ENCODE data around the gene APCDD1L.

Gene APCDD1L

GRCh38 chr20:58438970-58439808 is 76.0 kb downstream of the APCDD1L start:
- no peak overlapping the region for H3K27ac ChIP-seq (replicated peaks)

GRCh38 chr20:58436868-58437645 is 78.1 kb downstream of the APCDD1L start:
- Histone ChIP-seq H3K27me3 (ENCODE audit: insufficient read depth, poor library complexity, severe bottlenecking) (no peaks in the 10 kb centered on the region), H3K27ac (replicated peaks) (no peak overlapping the region), H3K4me3 (replicated peaks; ENCODE audit: insufficient read depth, low read length) (no peak overlapping the region)
- no peak for TF ChIP-seq REST (IDR thresholded peaks at IDR 0.05; ENCODE audit: insufficient replicate concordance, low read depth)
- TF ChIP-seq GABPA (IDR thresholded peaks at IDR 0.05; ENCODE audit: low read depth) = no peak
- TF ChIP-seq CTCF (IDR thresholded peaks at IDR 0.05; ENCODE audit: insufficient read depth, low read length) = no peak
- TF ChIP-seq POLR2AphosphoS5 (IDR thresholded peaks at IDR 0.05; ENCODE audit: low read depth) = no peak
- no peak for TF ChIP-seq SPI1 (IDR thresholded peaks at IDR 0.05; ENCODE audit: borderline replicate concordance, low read depth)
- DNase-seq (ENCODE audit: low read depth in 1 of 2, low spot score in 1 of 2) = no peak

More at GRCh38 chr20:58438970-58439808, 76.0 kb downstream of the APCDD1L start:
- Histone ChIP-seq H3K4me3 (replicated peaks; ENCODE audit: insufficient read depth, low read length) (no peak overlapping the region), H3K27me3 (ENCODE audit: insufficient read depth, poor library complexity, severe bottlenecking) (no peaks in the 10 kb centered on the region)
- DNase-seq (ENCODE audit: low read depth in 1 of 2, low spot score in 1 of 2) = no peak
- no peak for TF ChIP-seq POLR2AphosphoS5 (IDR thresholded peaks at IDR 0.05; ENCODE audit: low read depth)
- no peak for TF ChIP-seq SPI1 (IDR thresholded peaks at IDR 0.05; ENCODE audit: borderline replicate concordance, low read depth)
- no peak for TF ChIP-seq REST (IDR thresholded peaks at IDR 0.05; ENCODE audit: insufficient replicate concordance, low read depth)
- no peak for TF ChIP-seq GABPA (IDR thresholded peaks at IDR 0.05; ENCODE audit: low read depth)
- TF ChIP-seq CTCF (IDR thresholded peaks at IDR 0.05; ENCODE audit: insufficient read depth, low read length) = no peak

- no peak for TF ChIP-seq REST (IDR thresholded peaks at IDR 0.05; ENCODE audit: insufficient replicate concordance, low read depth)
- TF ChIP-seq SPI1 (IDR thresholded peaks at IDR 0.05; ENCODE audit: borderline replicate concordance, low read depth) = no peak
- no peak for TF ChIP-seq CTCF (IDR thresholded peaks at IDR 0.05; ENCODE audit: insufficient read depth, low read length)
- TF ChIP-seq GABPA (IDR thresholded peaks at IDR 0.05; ENCODE audit: low read depth) = no peak
- no peak for TF ChIP-seq POLR2AphosphoS5 (IDR thresholded peaks at IDR 0.05; ENCODE audit: low read depth)
- no peaks in the 10 kb centered on the region for H3K27me3 ChIP-seq (ENCODE audit: insufficient read depth, poor library complexity, severe bottlenecking)
- H3K4me3 ChIP-seq (replicated peaks; ENCODE audit: insufficient read depth, low read length) = no peak overlapping the region
- DNase-seq (ENCODE audit: low read depth in 1 of 2, low spot score in 1 of 2) = no peak
- no peak overlapping the region for H3K27ac ChIP-seq (replicated peaks)
These were observed 80.0 kb downstream of the APCDD1L start for GRCh38 chr20:58435237-58435636.

All from HL-60 (cell line).